ENCODE data around the gene GALNT9. TPM values are rescaled to one million over a fixed set of nuclear protein-coding genes. Genes with fewer than 3 reads are reported as not detected.

Gene GALNT9
- total RNA-seq, 1 experiment from 2014 or later, result 2.6 TPM

GRCh38 chr12:132201391-132202120 lies 127.8 kb downstream of the GALNT9 start:
- DNase-seq (ENCODE audit: low read depth, low spot score), result no peak
- no peaks in the 10 kb centered on the region for H3K9me2 ChIP-seq (ENCODE audit: insufficient read depth)
- H3K36me3 ChIP-seq (ENCODE audit: control insufficient read depth in 1 of 2, insufficient read depth in 2 of 2, low read length in 2 of 2), result no peaks in the 10 kb centered on the region
- CTCF ChIA-PET, result no interaction called here
- no TSS peak for BruUV-seq (replicated peaks)
- H3K9me3 ChIP-seq (ENCODE audit: control insufficient read depth in 1 of 2, insufficient read depth in 1 of 2, low read depth in 1 of 2, low read length in 2 of 2), result no peaks in the 10 kb centered on the region
- no peaks in the 10 kb centered on the region for H3K79me2 ChIP-seq (ENCODE audit: insufficient read depth, low read length)
- H2AFZ ChIP-seq (ENCODE audit: low read depth, low read length, poor library complexity, severe bottlenecking), result no peak overlapping the region
- H3K9ac ChIP-seq (ENCODE audit: low read length), result no peak overlapping the region
- no peaks in the 10 kb centered on the region for H3K4me1 ChIP-seq (ENCODE audit: control insufficient read depth in 1 of 2, insufficient read depth in 2 of 2, low read length in 2 of 2)
- H3K4me3 ChIP-seq (replicated peaks in 1 of 2; ENCODE audit: low read depth in 1 of 2, low read length in 2 of 2), result no peak overlapping the region
- intact Hi-C loops (cut with micrococcal nuclease), result no loop called here
- POLR2A ChIA-PET, result no interaction called here
- H3K27ac ChIP-seq (ENCODE audit: low read depth, low read length), result no peak overlapping the region
- no peak for ATAC-seq
- RAD21 ChIA-PET (ENCODE audit: low non-redundant PET in 1 of 2, low total read pairs in 2 of 2, uncharacterized antibody in 2 of 2, unreplicated experiment in 2 of 2), result no interaction called here
- H3K27me3 ChIP-seq (ENCODE audit: insufficient read depth, low read length), result no peaks in the 10 kb centered on the region
- H4K20me1 ChIP-seq (ENCODE audit: insufficient read depth), result no peaks in the 10 kb centered on the region
- TF ChIP-seq EZH2phosphoT487 (IDR thresholded peaks at IDR 0.05; ENCODE audit: borderline replicate concordance) (no peak), POLR2AphosphoS5 (IDR thresholded peaks at IDR 0.05; ENCODE audit: low read depth, low read length) (no peak), JUND (IDR thresholded peaks at IDR 0.05) (no peak), EZH2 (IDR thresholded peaks at IDR 0.05) (no peak), REST (IDR thresholded peaks at IDR 0.05; ENCODE audit: low read depth) (no peak), SRF (IDR thresholded peaks at IDR 0.05; ENCODE audit: low read depth) (no peak), FOSL1 (IDR thresholded peaks at IDR 0.05; ENCODE audit: low read depth) (no peak)
- H3K4me2 ChIP-seq (ENCODE audit: low read length), result no peak overlapping the region

All from HCT116 (cell line).